Transverse colon (tissue), 4 donors: ENCODE measurements around the gene MBOAT1. TPM values are rescaled to one million over a fixed set of nuclear protein-coding genes. Genes with fewer than 3 reads are reported as not detected.

ENCODE experiments used
- DNase-seq: peaks from one replicate; pipeline ENCODE4 v3.0.0-alpha.2; 2019
- H3K27ac ChIP-seq, 4 donors: fragments of 200-600 bp; sonication (generic); 2 replicates each; pipeline ENCODE4 v1.5.1; 2016 to 2018; ENCODE audit warnings: inconsistent platforms in 4 of 4
- H3K27me3 ChIP-seq: fragments of 200-600 bp; sonication (generic); 2 replicates; pipeline ENCODE4 v1.5.1; 2017; ENCODE audit warnings: inconsistent platforms
- H3K36me3 ChIP-seq, 4 donors: fragments of 200-600 bp; sonication (generic); 2 replicates each; pipeline ENCODE4 v1.5.1; 2017 to 2019; ENCODE audit warnings: inconsistent platforms in 4 of 4
- H3K4me1 ChIP-seq, 4 donors: fragments of 200-600 bp; sonication (generic); 2 replicates each; pipeline ENCODE4 v1.5.1; 2017 to 2020; ENCODE audit warnings: inconsistent platforms in 4 of 4
- H3K4me3 ChIP-seq, 4 donors: fragments of 200-600 bp; sonication (generic); 1 replicate in 1 of 4; 2 replicates in 3 of 4; pipeline versions ENCODE4 v1.5.1 to v1.6.1; 2017 to 2019; ENCODE audit warnings: inconsistent platforms in 4 of 4
- H3K9me3 ChIP-seq, 2 donors: fragments of 200-600 bp; sonication (generic); 2 replicates each; pipeline ENCODE4 v1.5.1; 2017 to 2019; ENCODE audit warnings: inconsistent platforms in 2 of 2
- CTCF ChIP-seq, 5 experiments: fragments of 200-600 bp in 3 of 5; fragments of 450-650 bp in 2 of 5; sonication (generic) in 3 of 5; IDR thresholded peaks; 1 replicate in 2 of 5; 2 replicates in 3 of 5; pipeline ENCODE4 v1.5.1; 2016 to 2017; ENCODE audit warnings: antibody characterized with exemption in 5 of 5, inconsistent platforms in 3 of 5, mild to moderate bottlenecking in 2 of 5, moderate library complexity in 1 of 5
- EP300 ChIP-seq: sonication (generic); formaldehyde crosslinking; IDR thresholded peaks from one replicate; pipeline ENCODE4 v1.6.1; 2017; ENCODE audit warnings: antibody characterized with exemption, low read depth
- POLR2A ChIP-seq: fragments of 450-650 bp; IDR thresholded peaks from one replicate; pipeline ENCODE4 v1.6.1; 2016; ENCODE audit warnings: antibody characterized with exemption, mild to moderate bottlenecking, moderate library complexity
- POLR2AphosphoS5 ChIP-seq, 3 donors: sonication (generic); formaldehyde crosslinking; IDR thresholded peaks; one replicate each; pipeline ENCODE4 v1.6.1; 2016; ENCODE audit warnings: antibody characterized with exemption in 3 of 3
- WGBS, 2 donors: methylation state at CpG; one replicate each; pipeline ENCODE4 v1.1.5; 2018; ENCODE audit warnings: low coverage in 1 of 2; 5-methylcytosine and 5-hydroxymethylcytosine counted together
- in situ Hi-C, 4 donors: fragments of 200-750 bp; cut with MboI; loops; one replicate each; pipeline versions ENCODE4 v1.15.0 to v1.15.1; 2017; ENCODE audit warnings: low sequenced_read_pairs in 3 of 4, low pct_ligation_motif_present in 1 of 4, low pct_unique_long_range_greater_than_20kb in 1 of 4
- intact Hi-C: fragments of 100-400 bp; cut with DNase I; formaldehyde crosslinking; loops from one replicate; pipeline ENCODE4 v1.15.1; 2023; ENCODE audit warnings: low total_unique reads
- total RNA-seq, 4 donors: library from RNA; depleted of rRNA; stranded (reverse); fragments of >200 nt; gene quantifications; one replicate each; pipeline ENCODE4 v1.1.0, GENCODE V29; 2016

MBOAT1 gene
- total RNA-seq, 4 donors from 2014 or later, result 10.3 to 85.3 (median 66.5) TPM

GRCh38 chr6:20191992-20192391 lies 20.3 kb downstream of the MBOAT1 start:
- TF ChIP-seq POLR2AphosphoS5 (IDR thresholded peaks at IDR 0.05), result no peak
- TF ChIP-seq POLR2A, result no peak
- Histone ChIP-seq H3K4me1 (peaks cover 4 to 29% (median 13%) of the 10 kb centered on the region in 4 donors), H3K4me3 (no peak overlapping the region), H3K9me3 (no peaks in the 10 kb centered on the region), H3K27me3 (no peaks in the 10 kb centered on the region), H3K36me3 (no peaks in the 10 kb centered on the region), H3K27ac (peak overlapping the region; percentile 49 to 73 (median 67))
- intact Hi-C loops (no loop called here), in situ Hi-C loops (no loop called here)
- WGBS, 2 donors, result 31 to 40% methylated on average over 1 of the region's 1 CpG
- DNase-seq, result no peak

- Histone ChIP-seq H3K27ac (no peak overlapping the region), H3K4me3 (no peak overlapping the region), H3K36me3 (no peaks in the 10 kb centered on the region), H3K4me1 (peaks cover 6 to 31% (median 14%) of the 10 kb centered on the region in 4 donors), H3K9me3 (no peaks in the 10 kb centered on the region), H3K27me3 (no peaks in the 10 kb centered on the region)
- TF ChIP-seq EP300, result no peak
- TF ChIP-seq CTCF (IDR thresholded peaks at IDR 0.05), result no peak
- in situ Hi-C loops, result no loop called here
- intact Hi-C loops, result no loop called here
- no peak for DNase-seq
Observed at GRCh38 chr6:20188630-20189075, 23.6 kb downstream of the MBOAT1 start.

GRCh38 chr6:20186981-20187380 lies 25.3 kb downstream of the MBOAT1 start:
- Histone ChIP-seq H3K4me3 (no peak overlapping the region), H3K27ac (peak overlapping the region in 1 of 4 donors; percentile 22), H3K36me3 (no peaks in the 10 kb centered on the region), H3K27me3 (no peaks in the 10 kb centered on the region), H3K9me3 (no peaks in the 10 kb centered on the region), H3K4me1 (peaks cover 18 to 33% (median 23%) of the 10 kb centered on the region in 4 donors)
- 81 to 82% methylated on average over 5 of the region's 5 CpGs for WGBS, 2 donors
- TF ChIP-seq POLR2AphosphoS5 (IDR thresholded peaks at IDR 0.05) (no peak), POLR2A (no peak), CTCF (IDR thresholded peaks at IDR 0.05) (no peak), EP300 (no peak)
- DNase-seq, result no peak
- in situ Hi-C loops, result no loop called here
- intact Hi-C loops, result no loop called here

GRCh38 chr6:20183706-20184105 lies 28.6 kb downstream of the MBOAT1 start:
- DNase-seq, result no peak
- Histone ChIP-seq H3K4me1 (peaks cover 16 to 30% (median 18%) of the 10 kb centered on the region in 4 donors), H3K27me3 (no peaks in the 10 kb centered on the region), H3K9me3 (no peaks in the 10 kb centered on the region), H3K4me3 (no peak overlapping the region), H3K27ac (peak overlapping the region; percentile 62 to 77 (median 70)), H3K36me3 (no peaks in the 10 kb centered on the region)
- 95 to 100% methylated on average over 2 to 3 of the region's 3 CpGs for WGBS, 2 donors
- in situ Hi-C loops (no loop called here), intact Hi-C loops (no loop called here)
- no peak for TF ChIP-seq EP300
- no peak for TF ChIP-seq POLR2AphosphoS5 (IDR thresholded peaks at IDR 0.05)
- TF ChIP-seq CTCF (IDR thresholded peaks at IDR 0.05), result no peak
- no peak for TF ChIP-seq POLR2A

GRCh38 chr6:20182926-20183521 lies 29.2 kb downstream of the MBOAT1 start:
- in situ Hi-C loops, result no loop called here
- Histone ChIP-seq H3K4me3 (no peak overlapping the region), H3K4me1 (peaks cover 16 to 36% (median 21%) of the 10 kb centered on the region in 4 donors), H3K27me3 (no peaks in the 10 kb centered on the region), H3K36me3 (no peaks in the 10 kb centered on the region), H3K27ac (peak overlapping the region; percentile 62 to 77 (median 70)), H3K9me3 (no peaks in the 10 kb centered on the region)
- no peak for TF ChIP-seq POLR2A
- peak in 2 of 5 experiments; percentile 36 to 42 for TF ChIP-seq CTCF (IDR thresholded peaks at IDR 0.05)
- no peak for TF ChIP-seq EP300
- TF ChIP-seq POLR2AphosphoS5 (IDR thresholded peaks at IDR 0.05), result peak in 2 of 3 donors; percentile 55 to 58
- WGBS, 2 donors, result 59% methylated on average over 2 of the region's 2 CpGs; no CpG with 5 or more reads in 1 of the 2 donors
- peak; percentile 92 for DNase-seq
- intact Hi-C loops, result no loop called here
